Subcutaneous adipose tissue (tissue), 4 donors: ENCODE measurements around the gene FAM53B. TPM values are rescaled to one million over a fixed set of nuclear protein-coding genes. Genes with fewer than 3 reads are reported as not detected.

ENCODE experiments used
- CTCF ChIP-seq: fragments of 450-650 bp; IDR thresholded peaks from one replicate; pipeline ENCODE4 v1.5.1; 2016; ENCODE audit warnings: low read depth, mild to moderate bottlenecking, control low read depth, antibody characterized with exemption, moderate library complexity
- total RNA-seq, 4 donors: library from RNA; depleted of rRNA; stranded (reverse); fragments of >200 nt; gene quantifications; one replicate each; pipeline ENCODE4 v1.1.0, GENCODE V29; 2016

Gene FAM53B
- total RNA-seq, 4 donors from 2014 or later = 13.5 to 39.2 (median 29.5) TPM

- no peak for TF ChIP-seq CTCF
Observed at GRCh38 chr10:124681626-124682552, 62.3 kb downstream of the FAM53B start.

DNA sequence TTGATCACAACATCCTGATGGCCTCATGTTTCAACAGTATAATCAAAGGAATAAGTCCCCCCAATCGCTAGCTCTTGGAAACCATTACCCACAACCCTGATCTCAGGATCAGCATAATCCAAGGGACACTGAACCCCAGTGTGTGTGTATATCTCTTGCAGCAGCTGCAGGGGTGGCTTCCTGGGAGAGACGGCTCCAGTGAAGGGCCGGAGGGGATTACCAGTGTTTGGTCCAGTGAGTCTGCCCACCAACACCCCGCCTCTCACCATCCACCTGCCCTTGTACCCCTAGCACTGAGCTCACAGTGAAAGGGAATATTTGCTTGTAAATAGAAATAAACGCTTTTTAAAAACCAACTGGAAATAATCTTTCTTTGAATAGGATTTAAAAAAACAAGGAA lies 63.1 kb downstream of the FAM53B start:
- TF ChIP-seq CTCF = no peak

- no peak for TF ChIP-seq CTCF
Observed at GRCh38 chr10:124680675-124681074, 63.5 kb downstream of the FAM53B start.

DNA sequence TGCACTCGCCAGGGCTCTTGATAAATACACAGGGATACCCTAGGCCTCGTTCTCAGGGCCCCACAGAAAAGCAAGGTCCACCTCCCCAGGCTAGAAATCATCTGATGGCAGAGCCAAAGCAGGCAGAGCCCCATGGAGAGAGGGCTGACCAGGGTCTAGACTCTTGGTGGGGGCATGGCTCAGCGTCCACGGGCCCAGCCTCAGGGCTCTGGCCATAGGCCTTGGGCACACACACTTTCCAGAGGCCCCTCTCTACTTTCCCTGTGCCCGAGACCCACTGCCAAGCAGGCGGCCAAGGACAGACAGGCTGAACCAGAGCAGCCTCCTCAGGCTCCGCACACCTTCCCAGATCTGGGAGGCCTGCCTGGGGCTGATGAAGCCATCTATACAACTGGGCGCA lies 64.8 kb downstream of the FAM53B start:
- no peak for TF ChIP-seq CTCF

DNA sequence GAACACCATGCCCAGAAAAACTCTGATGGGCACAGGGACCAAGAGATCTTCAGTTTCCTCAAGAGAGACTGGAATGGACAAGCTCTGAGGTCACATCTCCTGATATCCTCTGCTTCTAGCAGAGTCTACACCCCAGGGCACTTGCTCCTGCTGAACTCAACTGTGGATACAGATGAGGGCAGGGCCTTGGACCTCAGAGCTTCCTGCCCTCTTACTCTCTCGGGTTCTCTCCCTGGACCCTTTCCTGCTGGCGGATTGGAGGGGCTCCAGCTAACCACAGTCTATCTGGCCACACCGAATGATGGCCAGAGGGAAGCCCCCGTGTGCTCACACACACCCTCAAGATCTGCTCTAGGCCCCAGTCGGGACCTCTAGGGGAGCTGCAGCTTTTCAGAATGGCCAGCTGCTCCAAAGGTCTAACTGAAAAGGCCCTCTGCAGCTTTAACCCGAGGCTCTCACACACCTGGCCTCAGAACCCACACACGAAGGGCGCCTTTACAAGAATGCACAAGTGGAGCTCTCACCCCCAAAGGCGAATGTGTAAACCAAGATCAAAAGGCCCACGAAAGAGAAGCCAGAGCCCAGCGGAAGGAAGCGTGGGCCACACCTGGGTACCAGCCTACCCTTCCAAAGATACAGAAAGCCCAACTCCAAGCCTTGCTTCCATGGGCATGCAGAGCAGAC lies 65.5 kb downstream of the FAM53B start:
- no peak for TF ChIP-seq CTCF

DNA sequence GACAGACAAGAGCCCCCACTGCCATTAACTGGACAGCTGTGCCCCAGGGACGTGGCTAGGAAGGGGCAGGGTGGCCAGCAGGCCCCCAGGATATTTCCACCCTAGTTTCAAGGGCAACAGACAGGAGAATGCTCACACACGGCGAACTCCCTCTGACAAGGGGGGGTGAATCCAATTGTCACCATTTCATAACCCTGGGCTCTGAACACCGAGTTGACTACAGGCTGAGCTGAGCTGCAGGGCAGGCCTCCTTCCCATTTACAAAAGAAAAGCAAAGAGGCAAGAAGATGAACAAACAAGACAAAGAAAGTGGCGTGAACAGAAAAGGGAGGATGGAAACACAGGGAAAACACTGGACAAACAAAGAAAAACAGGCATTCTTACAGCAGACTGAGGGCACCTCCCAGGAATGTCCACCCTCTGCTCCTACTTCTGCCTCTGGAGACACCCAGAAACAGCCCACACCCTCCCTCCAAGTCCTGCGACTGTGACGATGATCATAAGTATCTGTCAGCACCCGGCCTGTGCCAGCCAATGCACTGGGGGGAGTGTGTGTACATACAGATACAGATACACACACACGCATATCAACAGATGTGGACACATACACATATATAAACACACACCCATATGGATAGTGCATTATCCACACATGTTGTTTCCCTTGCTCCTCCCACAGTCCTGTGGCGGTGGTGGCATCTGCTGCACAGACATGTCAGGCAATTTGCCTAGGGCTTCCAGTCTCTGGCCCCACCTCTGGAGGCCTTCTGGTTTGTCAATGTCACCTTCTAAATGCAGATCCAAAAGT lies 66.2 kb downstream of the FAM53B start:
- TF ChIP-seq CTCF = no peak
